ENCODE measurements around the gene UAP1L1.

UAP1L1 gene

DNA sequence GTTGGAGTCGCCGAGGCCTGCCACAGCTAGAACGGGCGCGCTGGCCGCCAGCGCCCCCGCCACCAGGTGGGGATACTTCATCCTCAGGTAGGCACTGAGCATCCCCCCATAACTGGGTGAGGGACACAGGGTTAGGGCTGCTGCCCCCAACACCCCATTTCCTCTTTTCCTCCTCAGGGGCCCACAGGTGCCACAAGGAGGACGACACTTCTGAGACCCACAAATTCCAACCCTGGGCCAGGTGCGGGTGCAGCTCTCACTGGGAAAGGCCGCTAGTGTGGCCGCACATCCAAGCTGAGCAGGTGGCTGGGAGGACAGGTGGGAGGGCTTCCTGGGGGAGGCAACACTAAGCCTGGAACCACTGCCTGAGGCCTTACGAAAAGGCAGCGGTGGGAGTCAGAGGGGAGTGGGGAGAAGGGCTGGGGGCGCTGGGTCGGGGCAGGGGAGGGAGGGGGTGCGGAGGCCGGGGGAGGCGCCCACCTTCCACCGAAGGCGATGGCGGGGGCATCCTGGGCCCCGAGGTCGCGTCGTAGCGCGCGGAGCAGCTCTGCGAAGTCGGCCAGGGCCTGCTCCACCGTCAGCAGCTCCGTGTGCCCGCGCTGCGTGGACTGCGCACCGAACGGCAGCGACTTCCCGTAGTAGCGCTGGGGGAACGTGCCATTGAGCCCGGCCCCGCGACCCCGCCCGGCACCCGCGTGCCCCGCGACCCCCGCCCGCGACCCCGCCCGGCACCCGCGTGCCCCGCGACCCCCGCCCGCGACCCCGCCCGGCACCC is 36.3 kb downstream of the UAP1L1 start:
- H3K4me1 ChIP-seq (ENCODE audit: control insufficient read depth, insufficient read depth, low read length) = no peaks in the 10 kb centered on the region

DNA sequence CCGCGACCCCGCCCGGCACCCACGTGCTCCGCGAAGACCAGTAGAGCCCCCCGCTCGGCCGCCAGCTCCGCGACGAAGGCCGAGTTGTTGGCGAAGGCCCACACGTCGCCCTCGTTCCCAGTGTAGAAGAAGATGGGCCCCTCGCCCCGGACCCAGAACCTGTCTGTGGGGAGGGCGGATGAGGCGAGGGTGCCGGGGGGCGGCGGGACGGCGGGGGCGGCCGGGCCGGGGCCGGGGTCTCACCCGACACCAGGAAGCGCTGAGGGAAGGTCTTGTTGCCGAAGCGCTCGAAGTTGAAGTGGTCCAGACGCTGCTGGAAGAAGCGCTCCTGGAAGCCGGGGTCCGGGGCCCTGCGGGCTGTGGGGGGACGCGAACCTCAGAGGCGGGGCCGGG is 36.9 kb downstream of the UAP1L1 start:
- POLR2A ChIA-PET = interaction anchor here (1.4 kb wide), 1 partner anchor 126 kb away, joined by 6 read pairs; the partner anchor contains the start of gene TUBB4B
- TF ChIP-seq ZBTB20 (tag by site-specific recombination; IDR thresholded peaks at IDR 0.05) (no peak), ZNF626 (tag by site-specific recombination; IDR thresholded peaks at IDR 0.05) (no peak), ZNF114 (tag by site-specific recombination; IDR thresholded peaks at IDR 0.05) (no peak), ZNF677 (tag by site-specific recombination; IDR thresholded peaks at IDR 0.05) (no peak), PRDM1 (tag by site-specific recombination; IDR thresholded peaks at IDR 0.05) (no peak), ZNF302 (tag by site-specific recombination; IDR thresholded peaks at IDR 0.05; ENCODE audit: low read depth) (no peak), GLI2 (tag by site-specific recombination; IDR thresholded peaks at IDR 0.05; ENCODE audit: borderline replicate concordance, low read depth) (no peak), ZNF239 (tag by site-specific recombination; IDR thresholded peaks at IDR 0.05) (no peak), ZNF768 (tag by site-specific recombination; IDR thresholded peaks at IDR 0.05) (no peak), ZNF624 (tag by site-specific recombination; IDR thresholded peaks at IDR 0.05) (no peak), ZFP41 (tag by site-specific recombination; IDR thresholded peaks at IDR 0.05; ENCODE audit: borderline replicate concordance) (no peak), ZNF555 (tag by site-specific recombination; conservative IDR thresholded peaks at IDR 0.05) (no peak), ZBTB17 (tag by site-specific recombination; IDR thresholded peaks at IDR 0.05) (no peak), ZNF112 (tag by site-specific recombination; IDR thresholded peaks at IDR 0.05) (no peak)
- TF ChIP-seq, protein P1, sequence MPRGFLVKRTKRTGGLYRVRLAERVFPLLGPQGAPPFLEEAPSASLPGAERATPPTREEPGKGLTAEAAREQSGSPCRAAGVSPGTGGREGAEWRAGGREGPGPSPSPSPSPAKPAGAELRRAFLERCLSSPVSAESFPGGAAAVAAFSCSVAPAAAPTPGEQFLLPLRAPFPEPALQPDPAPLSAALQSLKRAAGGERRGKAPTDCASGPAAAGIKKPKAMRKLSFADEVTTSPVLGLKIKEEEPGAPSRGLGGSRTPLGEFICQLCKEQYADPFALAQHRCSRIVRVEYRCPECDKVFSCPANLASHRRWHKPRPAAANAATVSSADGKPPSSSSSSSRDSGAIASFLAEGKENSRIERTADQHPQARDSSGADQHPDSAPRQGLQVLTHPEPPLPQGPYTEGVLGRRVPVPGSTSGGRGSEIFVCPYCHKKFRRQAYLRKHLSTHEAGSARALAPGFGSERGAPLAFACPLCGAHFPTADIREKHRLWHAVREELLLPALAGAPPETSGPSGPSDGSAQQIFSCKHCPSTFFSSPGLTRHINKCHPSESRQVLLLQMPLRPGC (tag by site-specific recombination; IDR thresholded peaks at IDR 0.05) = no peak
- TF ChIP-seq, protein P2, sequence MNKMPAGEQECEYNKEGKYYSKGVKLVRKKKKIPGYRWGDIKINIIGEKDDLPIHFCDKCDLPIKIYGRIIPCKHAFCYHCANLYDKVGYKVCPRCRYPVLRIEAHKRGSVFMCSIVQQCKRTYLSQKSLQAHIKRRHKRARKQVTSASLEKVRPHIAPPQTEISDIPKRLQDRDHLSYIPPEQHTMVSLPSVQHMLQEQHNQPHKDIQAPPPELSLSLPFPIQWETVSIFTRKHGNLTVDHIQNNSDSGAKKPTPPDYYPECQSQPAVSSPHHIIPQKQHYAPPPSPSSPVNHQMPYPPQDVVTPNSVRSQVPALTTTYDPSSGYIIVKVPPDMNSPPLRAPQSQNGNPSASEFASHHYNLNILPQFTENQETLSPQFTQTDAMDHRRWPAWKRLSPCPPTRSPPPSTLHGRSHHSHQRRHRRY (tag by site-specific recombination; IDR thresholded peaks at IDR 0.05) = no peak
- CTCF ChIA-PET = interaction anchor here (0.6 kb wide), 1 partner anchor 121 kb away, joined by 4 read pairs; no protein-coding TSS in a partner anchor
- Histone ChIP-seq H3K36me3 (ENCODE audit: control insufficient read depth in 2 of 2, insufficient read depth in 1 of 2, low read length in 2 of 2) (peaks cover 0 to 8% of the 10 kb centered on the region in 2 experiments; a peak in 1 of 3 replicates), H3K9me3 (ENCODE audit: control insufficient read depth, insufficient read depth, low read depth, low read length) (no peaks in the 10 kb centered on the region), H3K4me1 (ENCODE audit: control insufficient read depth, insufficient read depth, low read length) (no peaks in the 10 kb centered on the region), H3K27ac (ENCODE audit: extremely low read depth, low read depth, low read length) (no peak overlapping the region), H3K4me3 (ENCODE audit: low read depth, low read length) (peak overlapping the region; percentile 4)

More for the DNA sequence above, 36.3 kb downstream of the UAP1L1 start:
- Histone ChIP-seq H3K36me3 (ENCODE audit: control insufficient read depth in 2 of 2, insufficient read depth in 1 of 2, low read length in 2 of 2) (peaks cover 0 to 15% of the 10 kb centered on the region in 2 experiments; a peak in 1 of 3 replicates), H3K27ac (ENCODE audit: extremely low read depth, low read depth, low read length) (no peak overlapping the region), H3K4me3 (ENCODE audit: low read depth, low read length) (no peak overlapping the region), H3K9me3 (ENCODE audit: control insufficient read depth, insufficient read depth, low read depth, low read length) (no peaks in the 10 kb centered on the region)
- CTCF ChIA-PET = interaction anchor here (0.6 to 1.9 kb wide), 3 partner anchors 46 to 122 kb away, joined by 4 read pairs; no protein-coding TSS in a partner anchor
- TF ChIP-seq ZSCAN23 (tag by site-specific recombination; IDR thresholded peaks at IDR 0.05) = no peak
- no peak for TF ChIP-seq ZSCAN30 (tag by site-specific recombination; IDR thresholded peaks at IDR 0.05)
- POLR2A ChIA-PET = interaction anchor here (1.1 to 1.4 kb wide), 2 partner anchors 24 to 127 kb away, joined by 4 to 6 read pairs; partner anchors contain the start of gene TUBB4B
